Suprapubic skin (tissue), 4 donors: Measurements from ENCODE around the gene DENR. TPM values are rescaled to one million over a fixed set of nuclear protein-coding genes. Genes with fewer than 3 reads are reported as not detected.
"Not testable (repeated sequence)": the region's sequence is repeated elsewhere in the genome, so short reads cannot be mapped to it uniquely, and the experiment has no call there.

ENCODE experiments used
- DNase-seq, 2 donors: peaks; one replicate each; pipeline ENCODE4 v3.0.0-alpha.2; 2019; ENCODE audit warnings: low spot score in 2 of 2
- H3K27ac ChIP-seq: fragments of 200-600 bp; sonication (generic); one replicate; pipeline ENCODE4 v1.5.1; 2019
- H3K27me3 ChIP-seq: fragments of 200-600 bp; sonication (generic); one replicate; pipeline ENCODE4 v1.5.1; 2019
- H3K36me3 ChIP-seq: fragments of 200-600 bp; sonication (generic); one replicate; pipeline ENCODE4 v1.5.1; 2019
- H3K4me1 ChIP-seq: fragments of 200-600 bp; sonication (generic); one replicate; pipeline ENCODE4 v1.5.1; 2019
- H3K4me3 ChIP-seq: fragments of 200-600 bp; sonication (generic); one replicate; pipeline ENCODE4 v1.5.1; 2019; ENCODE audit warnings: mild to moderate bottlenecking
- H3K9me3 ChIP-seq: fragments of 200-600 bp; sonication (generic); one replicate; pipeline ENCODE4 v1.5.1; 2019
- EP300 ChIP-seq: sonication (generic); formaldehyde crosslinking; IDR thresholded peaks from one replicate; pipeline ENCODE4 v1.6.1; 2017; ENCODE audit warnings: antibody characterized with exemption
- POLR2A ChIP-seq, 2 donors: fragments of 450-650 bp; IDR thresholded peaks; one replicate each; pipeline ENCODE4 v1.6.1; 2017; ENCODE audit warnings: antibody characterized with exemption in 2 of 2, mild to moderate bottlenecking in 2 of 2, moderate library complexity in 2 of 2
- POLR2AphosphoS5 ChIP-seq, 3 donors: sonication (generic); formaldehyde crosslinking; IDR thresholded peaks; one replicate each; pipeline ENCODE4 v1.6.1; 2017; ENCODE audit warnings: antibody characterized with exemption in 3 of 3
- WGBS: methylation state at CpG from one replicate; pipeline ENCODE4 v1.1.5; 2018; 5-methylcytosine and 5-hydroxymethylcytosine counted together
- total RNA-seq, 4 donors: library from RNA; depleted of rRNA; stranded (reverse); fragments of >200 nt; gene quantifications; one replicate each; pipeline ENCODE4 v1.1.0, GENCODE V29; 2016
- TF ChIP-seq, protein P1 (sequence below), 2 donors: fragments of 200-600 bp in 1 of 2; fragments of 450-650 bp in 1 of 2; sonication (generic) in 1 of 2; IDR thresholded peaks; one replicate each; pipeline ENCODE4 v1.5.1; 2016 to 2019; ENCODE audit warnings: antibody characterized with exemption in 2 of 2, mild to moderate bottlenecking in 1 of 2, moderate library complexity in 1 of 2

Gene DENR
- total RNA-seq, 4 donors from 2014 or later: 18.5 to 37.1 (median 20.5) TPM

DNA sequence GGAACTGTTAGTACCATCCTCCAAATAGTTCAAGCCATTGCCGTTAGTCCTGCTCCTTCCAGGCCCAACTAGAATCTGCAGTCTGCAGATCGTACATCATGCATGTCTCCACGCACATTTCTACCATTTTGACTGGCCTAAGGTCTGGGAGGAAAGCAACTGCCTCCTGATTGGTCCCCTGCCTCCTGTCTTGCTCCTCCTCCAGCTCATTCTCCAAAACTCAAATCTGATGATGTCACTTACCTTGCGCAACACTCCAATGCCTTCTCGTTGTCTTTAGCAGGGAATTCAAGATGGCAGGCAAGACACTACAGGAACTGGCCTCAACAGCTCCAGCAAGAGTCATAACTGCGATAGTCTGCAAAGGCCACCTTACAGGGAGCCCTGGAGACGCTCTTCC is 12.3 kb upstream of the DENR start:
- no peak for TF ChIP-seq POLR2A (IDR thresholded peaks at IDR 0.05)
- TF ChIP-seq POLR2AphosphoS5 (IDR thresholded peaks at IDR 0.05): no peak
- TF ChIP-seq, protein P1, sequence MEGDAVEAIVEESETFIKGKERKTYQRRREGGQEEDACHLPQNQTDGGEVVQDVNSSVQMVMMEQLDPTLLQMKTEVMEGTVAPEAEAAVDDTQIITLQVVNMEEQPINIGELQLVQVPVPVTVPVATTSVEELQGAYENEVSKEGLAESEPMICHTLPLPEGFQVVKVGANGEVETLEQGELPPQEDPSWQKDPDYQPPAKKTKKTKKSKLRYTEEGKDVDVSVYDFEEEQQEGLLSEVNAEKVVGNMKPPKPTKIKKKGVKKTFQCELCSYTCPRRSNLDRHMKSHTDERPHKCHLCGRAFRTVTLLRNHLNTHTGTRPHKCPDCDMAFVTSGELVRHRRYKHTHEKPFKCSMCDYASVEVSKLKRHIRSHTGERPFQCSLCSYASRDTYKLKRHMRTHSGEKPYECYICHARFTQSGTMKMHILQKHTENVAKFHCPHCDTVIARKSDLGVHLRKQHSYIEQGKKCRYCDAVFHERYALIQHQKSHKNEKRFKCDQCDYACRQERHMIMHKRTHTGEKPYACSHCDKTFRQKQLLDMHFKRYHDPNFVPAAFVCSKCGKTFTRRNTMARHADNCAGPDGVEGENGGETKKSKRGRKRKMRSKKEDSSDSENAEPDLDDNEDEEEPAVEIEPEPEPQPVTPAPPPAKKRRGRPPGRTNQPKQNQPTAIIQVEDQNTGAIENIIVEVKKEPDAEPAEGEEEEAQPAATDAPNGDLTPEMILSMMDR (IDR thresholded peaks at IDR 0.05): no peak
- no peak for TF ChIP-seq EP300
- Histone ChIP-seq H3K27me3 (no peaks in the 10 kb centered on the region), H3K36me3 (no peaks in the 10 kb centered on the region), H3K4me1 (no peaks in the 10 kb centered on the region), H3K9me3 (no peaks in the 10 kb centered on the region), H3K27ac (no peak overlapping the region), H3K4me3 (no peak overlapping the region)
- WGBS: 91% methylated on average over 7 of the region's 7 CpGs
- DNase-seq: peak in 1 of 2 donors; percentile 1

DNA sequence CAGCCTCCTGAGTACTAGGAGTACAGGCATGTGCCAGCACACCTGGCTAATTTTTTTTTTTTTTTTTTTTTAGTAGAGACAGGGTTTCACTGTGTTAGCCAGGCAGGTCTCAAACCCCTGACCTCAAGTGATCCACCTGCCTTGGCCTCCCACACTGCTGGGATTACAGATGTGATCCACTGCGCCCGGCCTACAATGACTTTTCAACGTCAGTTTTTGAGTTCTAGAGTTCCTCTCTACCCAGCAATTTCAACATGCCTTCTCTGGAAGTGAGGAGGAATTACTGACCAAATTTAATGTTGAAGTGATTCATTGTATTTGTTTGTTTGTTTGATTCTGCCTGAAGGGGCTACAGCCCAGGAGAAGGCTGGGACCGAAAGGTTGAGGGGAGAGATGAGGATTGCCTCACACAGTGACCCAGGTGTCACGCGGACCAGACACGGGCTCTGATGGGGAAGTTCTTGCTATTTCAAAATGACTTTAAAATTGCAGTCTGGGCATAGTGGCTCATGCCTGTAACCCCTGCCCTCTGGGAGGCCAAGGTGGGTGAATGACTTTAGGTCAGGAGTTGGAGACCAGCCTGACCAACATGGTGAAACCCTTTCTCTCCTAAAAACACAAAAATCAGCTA is 8.6 kb upstream of the DENR start:
- Histone ChIP-seq H3K36me3 (no peaks in the 10 kb centered on the region), H3K9me3 (no peaks in the 10 kb centered on the region), H3K27me3 (no peaks in the 10 kb centered on the region), H3K4me3 (no peak overlapping the region), H3K4me1 (no peaks in the 10 kb centered on the region), H3K27ac (no peak overlapping the region)
- TF ChIP-seq, protein P1 (IDR thresholded peaks at IDR 0.05): no peak
- TF ChIP-seq POLR2AphosphoS5 (IDR thresholded peaks at IDR 0.05) (no peak), POLR2A (IDR thresholded peaks at IDR 0.05) (no peak), EP300 (no peak)
- peak in 1 of 2 donors; percentile 36 for DNase-seq
- 90% methylated on average over 7 of the region's 7 CpGs for WGBS

DNA sequence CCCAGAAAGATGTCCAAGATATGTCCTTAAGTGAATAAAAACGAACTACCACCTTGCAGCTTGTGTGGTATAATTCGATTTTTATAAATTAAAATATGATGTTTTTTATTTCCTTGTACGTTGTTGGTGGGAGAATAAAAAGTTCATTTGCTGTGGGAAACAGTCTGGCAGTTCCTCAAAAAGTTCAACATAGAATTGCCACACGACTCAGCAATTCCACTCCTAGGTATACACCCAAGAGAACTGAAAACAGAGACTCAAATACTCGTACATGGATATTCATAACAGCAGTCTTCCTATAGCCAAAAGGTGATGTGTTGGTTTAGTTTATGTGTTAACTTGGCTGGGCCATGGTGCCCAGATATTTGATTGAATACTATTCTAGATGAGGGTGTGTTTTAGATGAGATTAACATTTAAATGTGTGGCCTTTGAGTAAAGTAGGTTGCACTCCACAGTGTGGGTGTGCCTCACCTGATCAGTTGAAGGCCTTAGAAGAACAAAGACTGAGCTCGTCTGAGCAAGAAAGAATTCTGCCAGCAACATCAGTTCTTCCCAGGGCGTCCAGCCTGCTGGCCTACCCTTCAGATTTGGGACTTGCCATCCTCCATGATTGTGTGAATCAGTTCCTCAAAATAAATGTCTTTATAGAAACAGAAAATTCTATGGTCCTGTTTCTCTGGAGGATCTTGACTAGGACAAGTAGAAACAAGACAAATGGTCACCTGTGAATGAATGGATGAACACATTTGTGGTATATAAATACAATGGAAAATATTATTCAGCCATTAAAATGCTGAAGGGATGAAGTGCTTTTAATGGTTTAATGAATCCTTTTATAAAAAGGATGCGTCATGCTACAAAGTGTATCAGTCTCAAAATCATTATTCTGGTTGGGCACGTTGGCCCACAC is 5.1 kb upstream of the DENR start:
- 70% methylated on average over 9 of the region's 9 CpGs for WGBS
- H3K9me3 ChIP-seq: no peaks in the 10 kb centered on the region
- no peak overlapping the region for H3K4me3 ChIP-seq
- H3K36me3 ChIP-seq: no peaks in the 10 kb centered on the region
- H3K27me3 ChIP-seq: no peaks in the 10 kb centered on the region
- no peak for DNase-seq
- H3K4me1 ChIP-seq: peaks cover 7% of the 10 kb centered on the region
- no peak overlapping the region for H3K27ac ChIP-seq
- TF ChIP-seq, protein P1 (IDR thresholded peaks at IDR 0.05): no peak
- TF ChIP-seq POLR2AphosphoS5 (IDR thresholded peaks at IDR 0.05) (no peak), EP300 (no peak), POLR2A (IDR thresholded peaks at IDR 0.05) (no peak)

DNA sequence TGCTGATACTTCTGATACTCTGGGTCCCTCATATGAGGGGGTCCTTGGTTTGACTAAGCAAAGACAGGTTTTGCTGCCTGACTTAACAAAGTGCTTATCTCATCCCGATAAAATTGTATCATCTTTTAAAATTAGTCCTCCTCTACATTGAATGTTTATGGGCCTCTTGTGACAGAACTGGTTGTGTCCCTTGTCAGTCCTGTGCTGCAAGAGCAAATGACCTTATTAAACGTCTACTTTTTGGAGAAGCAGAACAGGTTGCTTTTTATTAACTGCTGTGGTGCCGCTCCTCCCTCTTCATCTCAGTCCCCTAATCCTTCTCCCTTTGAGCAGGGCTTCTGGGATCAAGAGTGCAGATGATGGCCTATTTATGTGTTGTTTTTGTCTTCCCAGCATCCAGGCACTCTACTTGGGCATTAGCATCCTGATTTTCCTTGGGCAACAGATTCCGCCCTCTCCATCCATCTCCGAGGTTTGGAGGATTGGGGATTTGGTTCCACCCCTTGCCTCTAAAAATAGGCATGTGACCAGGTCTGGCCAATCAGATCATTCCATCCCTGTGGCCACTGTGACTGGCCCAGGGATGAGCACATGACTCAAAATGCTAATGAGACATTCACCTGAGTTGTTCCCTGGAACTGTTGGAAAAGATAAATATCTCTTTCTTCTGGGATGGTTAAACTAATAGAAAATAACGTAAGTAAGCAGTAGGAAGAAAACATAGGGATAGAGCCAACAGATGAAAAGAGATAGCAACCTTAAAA is 2.9 kb upstream of the DENR start:
- TF ChIP-seq, protein P1 (IDR thresholded peaks at IDR 0.05): no peak
- TF ChIP-seq EP300 (no peak), POLR2A (IDR thresholded peaks at IDR 0.05) (no peak), POLR2AphosphoS5 (IDR thresholded peaks at IDR 0.05) (no peak)
- Histone ChIP-seq H3K4me1 (peaks cover 22% of the 10 kb centered on the region), H3K9me3 (no peaks in the 10 kb centered on the region), H3K27ac (no peak overlapping the region), H3K36me3 (peaks cover 3% of the 10 kb centered on the region), H3K4me3 (no peak overlapping the region), H3K27me3 (no peaks in the 10 kb centered on the region)
- WGBS: 62% methylated on average over 6 of the region's 6 CpGs
- DNase-seq: no peak

DNA sequence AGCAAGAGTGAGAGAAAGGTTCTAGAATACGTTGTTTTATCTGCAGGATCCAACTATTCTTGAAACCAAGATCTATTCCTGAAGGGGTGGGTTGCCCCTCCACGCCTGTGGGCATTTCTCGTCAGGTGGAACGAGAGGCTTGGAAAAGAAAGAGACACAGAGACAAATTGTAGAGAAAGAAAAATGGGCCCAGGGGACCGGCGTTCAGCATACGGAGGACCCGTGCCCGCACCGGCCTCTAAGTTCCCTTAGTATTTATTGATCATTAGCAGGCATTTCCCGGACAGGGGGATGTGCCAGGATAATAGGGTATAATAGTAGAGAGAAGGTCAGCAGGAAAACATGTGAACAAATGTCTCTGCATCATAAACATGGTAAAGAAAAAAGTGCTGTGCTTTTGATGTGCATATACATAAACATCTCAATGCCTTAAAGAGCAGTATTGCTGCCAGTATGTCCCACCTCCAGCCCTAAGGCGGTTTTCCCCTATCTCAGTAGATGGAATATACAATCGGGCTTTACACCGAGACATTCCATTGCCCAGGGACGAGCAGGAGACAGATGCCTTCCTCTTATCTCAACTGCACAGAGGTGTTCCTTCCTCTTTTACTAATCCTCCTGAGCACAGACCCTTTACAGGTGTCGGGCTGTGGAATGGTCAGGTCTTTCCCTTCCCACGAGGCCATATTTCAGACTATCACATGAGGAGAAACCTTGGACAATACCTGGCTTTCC is 1.7 kb upstream of the DENR start:
- H3K27ac ChIP-seq, H3K9me3 ChIP-seq, H3K27me3 ChIP-seq, H3K4me3 ChIP-seq: not testable (repeated sequence)
- H3K36me3 ChIP-seq: peaks cover 14% of the 10 kb centered on the region
- H3K4me1 ChIP-seq: peaks cover 24% of the 10 kb centered on the region
- peak in 1 of 2 donors; percentile 41 for DNase-seq
- 84% methylated on average over 17 of the region's 17 CpGs for WGBS
